Gastroesophageal sphincter (tissue), 4 donors: ENCODE measurements around the gene CRHR2. TPM values are rescaled to one million over a fixed set of nuclear protein-coding genes. Genes with fewer than 3 reads are reported as not detected.
A peak's percentile ranks its signal among the peaks of the same experiment; 100 is the strongest.

Experiments
- ATAC-seq: fragments of 150-250 bp; one replicate; pipeline ENCODE4 v1.9.1; 2016; ENCODE audit warnings: mild to moderate bottlenecking, moderate library complexity
- H3K27ac ChIP-seq, 4 donors: fragments of 200-600 bp; sonication (generic) in 3 of 4; 1 replicate in 3 of 4; 2 replicates in 1 of 4; pipeline ENCODE4 v1.5.1; 2016 to 2019
- H3K27me3 ChIP-seq: fragments of 200-600 bp; sonication (generic); one replicate; pipeline ENCODE4 v1.5.1; 2019
- H3K36me3 ChIP-seq, 2 donors: fragments of 200-600 bp; sonication (generic); one replicate each; pipeline ENCODE4 v1.5.1; 2019; ENCODE audit warnings: control low read depth in 1 of 2
- H3K4me1 ChIP-seq, 3 donors: fragments of 200-600 bp; sonication (generic); 1 replicate in 2 of 3; 2 replicates in 1 of 3; pipeline ENCODE4 v1.5.1; 2016 to 2019; ENCODE audit warnings: control low read depth in 2 of 3
- H3K4me3 ChIP-seq, 2 donors: fragments of 200-600 bp; sonication (generic); one replicate each; pipeline ENCODE4 v1.5.1; 2019; ENCODE audit warnings: mild to moderate bottlenecking in 1 of 2, moderate library complexity in 1 of 2
- H3K9me3 ChIP-seq, 3 donors: fragments of 200-600 bp; sonication (generic); one replicate each; pipeline ENCODE4 v1.5.1; 2017 to 2019; ENCODE audit warnings: control low read depth in 2 of 3
- CTCF ChIP-seq, 4 experiments: fragments of 200-600 bp in 2 of 4; fragments of 450-650 bp in 2 of 4; sonication (generic) in 1 of 4; IDR thresholded peaks; one replicate each; pipeline ENCODE4 v1.5.1; 2017 to 2019; ENCODE audit warnings: antibody characterized with exemption in 4 of 4, mild to moderate bottlenecking in 2 of 4, moderate library complexity in 2 of 4
- EP300 ChIP-seq: sonication (generic); formaldehyde crosslinking; IDR thresholded peaks from one replicate; pipeline ENCODE4 v1.6.1; 2017; ENCODE audit warnings: antibody characterized with exemption, mild to moderate bottlenecking
- POLR2A ChIP-seq, 2 donors: fragments of 450-650 bp; IDR thresholded peaks; one replicate each; pipeline ENCODE4 v1.6.1; 2017; ENCODE audit warnings: antibody characterized with exemption in 2 of 2, mild to moderate bottlenecking in 2 of 2, moderate library complexity in 1 of 2
- POLR2AphosphoS5 ChIP-seq: sonication (generic); formaldehyde crosslinking; IDR thresholded peaks from one replicate; pipeline ENCODE4 v1.6.1; 2017; ENCODE audit warnings: antibody characterized with exemption
- WGBS, 2 donors: methylation state at CpG; one replicate each; pipeline ENCODE4 v1.1.5; 2018; ENCODE audit warnings: low coverage in 1 of 2; 5-methylcytosine and 5-hydroxymethylcytosine counted together
- total RNA-seq, 4 donors: library from RNA; depleted of rRNA; stranded (reverse); fragments of >200 nt; gene quantifications; one replicate each; pipeline ENCODE4 v1.1.0, GENCODE V29; 2016

The CRHR2 gene
- total RNA-seq, 4 donors from 2014 or later: 0.15 to 0.77 (median 0.47) TPM; not detected in 1

- no peak overlapping the region for H3K4me3 ChIP-seq
- H3K9me3 ChIP-seq: no peaks in the 10 kb centered on the region
- H3K36me3 ChIP-seq: no peaks in the 10 kb centered on the region
- H3K4me1 ChIP-seq: peaks cover 0 to 24% (median 11%) of the 10 kb centered on the region in 3 donors
- peaks cover 6% of the 10 kb centered on the region for H3K27me3 ChIP-seq
- TF ChIP-seq EP300 (no peak), POLR2AphosphoS5 (no peak), CTCF (IDR thresholded peaks at IDR 0.05) (no peak), POLR2A (IDR thresholded peaks at IDR 0.05) (no peak)
- no peak for ATAC-seq
- 87 to 90% methylated on average over 2 to 3 of the region's 4 CpGs for WGBS, 2 donors
- H3K27ac ChIP-seq: no peak overlapping the region
These were observed 21.5 kb upstream of the CRHR2 start for GRCh38 chr7:30703756-30704155.

DNA sequence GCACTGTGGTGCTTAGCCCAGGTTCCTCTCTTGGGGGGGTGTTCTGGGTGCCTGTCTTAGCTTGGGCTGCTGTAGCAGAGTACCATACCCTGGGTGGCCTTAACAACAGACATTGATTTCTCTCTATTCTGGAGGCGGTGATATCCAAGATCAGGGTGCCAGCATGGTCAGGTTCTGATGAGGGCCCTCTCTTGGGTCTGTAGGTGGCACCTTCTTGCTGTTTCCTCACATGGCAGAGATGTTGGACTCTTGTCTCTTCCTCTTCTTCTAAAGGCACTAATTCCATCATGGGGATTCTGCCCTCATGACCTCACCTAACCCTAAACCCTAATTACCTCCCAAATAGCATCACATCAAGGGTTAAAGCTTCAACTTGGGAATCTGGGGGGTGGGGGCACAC lies 19.9 kb upstream of the CRHR2 start:
- no peaks in the 10 kb centered on the region for H3K9me3 ChIP-seq
- ATAC-seq: no peak
- H3K36me3 ChIP-seq: no peaks in the 10 kb centered on the region
- H3K27me3 ChIP-seq: peaks cover 6% of the 10 kb centered on the region
- no peak for TF ChIP-seq EP300
- H3K4me1 ChIP-seq: peaks cover 0 to 12% (median 9%) of the 10 kb centered on the region in 3 donors
- H3K4me3 ChIP-seq: no peak overlapping the region
- H3K27ac ChIP-seq: no peak overlapping the region
- no CpG with 5 or more reads among the region's 1 CpG for WGBS, 2 donors

- peaks cover 0 to 10% (median 8%) of the 10 kb centered on the region in 3 donors for H3K4me1 ChIP-seq
- H3K27ac ChIP-seq: no peak overlapping the region
- no peak overlapping the region for H3K4me3 ChIP-seq
- no peak for TF ChIP-seq POLR2A (IDR thresholded peaks at IDR 0.05)
- TF ChIP-seq EP300: no peak
- TF ChIP-seq CTCF (IDR thresholded peaks at IDR 0.05): no peak
- TF ChIP-seq POLR2AphosphoS5: no peak
- H3K27me3 ChIP-seq: peaks cover 6% of the 10 kb centered on the region
- H3K9me3 ChIP-seq: no peaks in the 10 kb centered on the region
- H3K36me3 ChIP-seq: no peaks in the 10 kb centered on the region
- 80 to 94% methylated on average over 2 to 3 of the region's 3 CpGs for WGBS, 2 donors
- no peak for ATAC-seq
These were observed 18.7 kb upstream of the CRHR2 start for GRCh38 chr7:30700941-30701340.

GRCh38 chr7:30699706-30700495 lies 17.6 kb upstream of the CRHR2 start:
- Histone ChIP-seq H3K27ac (no peak overlapping the region), H3K4me1 (peaks cover 0 to 17% (median 8%) of the 10 kb centered on the region in 3 donors), H3K27me3 (peaks cover 6% of the 10 kb centered on the region), H3K36me3 (no peaks in the 10 kb centered on the region), H3K4me3 (no peak overlapping the region), H3K9me3 (no peaks in the 10 kb centered on the region)
- TF ChIP-seq POLR2A (IDR thresholded peaks at IDR 0.05) (no peak), EP300 (no peak), CTCF (IDR thresholded peaks at IDR 0.05) (no peak), POLR2AphosphoS5 (no peak)
- no peak for ATAC-seq
- WGBS, 2 donors: 43 to 48% methylated on average over 1 to 5 of the region's 17 CpGs

DNA sequence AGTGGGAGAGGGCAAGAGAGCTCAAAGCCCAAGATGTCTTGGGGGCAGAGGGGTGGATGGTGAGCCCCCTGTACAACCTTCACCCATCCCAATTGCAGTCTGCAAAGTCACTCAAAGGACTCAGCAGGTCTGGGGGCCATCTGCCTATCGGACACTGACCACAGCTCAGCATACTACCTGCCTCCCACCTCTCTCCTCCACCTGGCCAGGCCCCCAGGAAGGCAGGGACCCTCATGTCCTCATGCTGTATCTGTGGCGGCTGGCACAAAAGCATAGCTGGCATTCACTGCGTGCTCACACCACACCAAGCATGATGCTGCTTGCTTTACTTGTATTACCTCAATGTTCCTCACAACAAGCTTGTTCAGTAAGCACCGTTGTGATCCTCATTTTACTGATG lies 16.2 kb upstream of the CRHR2 start:
- H3K36me3 ChIP-seq: no peaks in the 10 kb centered on the region
- no peak for ATAC-seq
- H3K27ac ChIP-seq: peak overlapping the region in 1 of 4 donors; percentile 62
- H3K27me3 ChIP-seq: peaks cover 6% of the 10 kb centered on the region
- no peaks in the 10 kb centered on the region for H3K9me3 ChIP-seq
- H3K4me1 ChIP-seq: peaks cover 0 to 27% (median 12%) of the 10 kb centered on the region in 3 donors
- WGBS, 2 donors: 92 to 96% methylated on average over 4 of the region's 4 CpGs
- H3K4me3 ChIP-seq: peak overlapping the region in 1 of 2 donors; percentile 21
- TF ChIP-seq EP300 (no peak), CTCF (IDR thresholded peaks at IDR 0.05) (no peak), POLR2A (IDR thresholded peaks at IDR 0.05) (no peak), POLR2AphosphoS5 (no peak)
